Stimulated activated CD4-positive, alpha-beta T cell treated with anti-CD3 and anti-CD28 coated beads, Interleukin-1b, Interleukin-23, amount 100 ng/mL, for 24 hours (primary cell): ENCODE data around the gene PAM16.

ENCODE experiments used
- DNase-seq, 4 experiments: peaks; one replicate each; pipeline ENCODE4 v3.0.0-alpha.2; 2020; ENCODE audit warnings: low read depth in 4 of 4, low spot score in 1 of 4

Gene PAM16

DNA sequence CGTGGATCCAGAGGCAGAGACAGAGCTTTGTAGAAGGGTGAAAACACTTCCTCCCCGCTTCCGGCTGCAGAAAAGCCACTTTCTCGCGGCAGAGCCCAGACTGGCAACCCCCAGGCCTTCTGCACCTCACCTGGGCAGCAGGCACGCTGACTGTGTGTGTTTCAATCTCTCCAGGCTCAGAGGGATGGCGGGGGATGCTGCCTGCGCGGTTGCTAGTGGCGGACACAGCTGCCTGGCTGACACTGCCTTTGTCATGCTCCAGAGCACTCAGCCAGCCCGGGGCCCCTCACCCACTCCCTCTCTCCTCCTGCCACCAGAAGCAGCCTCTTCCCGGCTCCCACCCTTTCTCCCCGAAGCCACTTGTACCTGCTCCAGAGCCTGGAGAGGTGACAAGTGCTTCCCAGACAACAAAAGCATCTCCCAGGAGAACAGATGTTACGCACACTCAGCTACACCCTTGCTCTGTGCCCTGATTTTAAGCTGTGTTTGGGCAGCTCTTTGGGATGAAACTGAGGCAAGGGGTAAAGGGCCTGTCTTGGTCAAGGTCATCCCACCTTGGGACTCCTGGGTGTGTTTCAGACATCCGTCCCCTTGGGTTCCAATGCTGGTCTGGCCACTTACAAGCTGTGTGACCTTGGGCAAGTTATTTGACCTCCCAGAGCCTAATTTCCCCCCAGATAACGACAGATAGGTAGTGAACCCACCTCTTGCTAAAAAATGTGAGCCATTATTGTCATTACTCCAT is 44.5 kb downstream of the PAM16 start:
- no peak for DNase-seq

DNA sequence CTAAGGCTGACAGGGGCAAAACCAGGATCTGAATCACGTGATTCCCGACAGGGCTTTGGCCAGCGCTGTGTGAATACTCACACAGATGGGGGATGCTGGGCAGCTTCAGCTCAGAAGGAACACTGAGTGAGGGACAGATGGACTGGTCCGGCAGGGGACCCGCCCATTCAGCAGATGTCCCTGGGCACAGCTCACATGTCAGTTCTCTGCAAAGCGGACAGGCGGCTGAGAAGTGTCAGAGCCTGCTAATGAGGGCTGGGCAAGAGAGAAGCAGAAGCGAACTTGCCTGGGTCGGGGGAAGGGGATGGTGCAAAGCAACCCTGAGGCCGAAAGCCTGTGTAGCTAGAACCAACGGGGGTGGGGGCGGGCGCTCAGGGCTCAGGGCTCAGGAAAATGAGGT is 47.1 kb downstream of the PAM16 start:
- DNase-seq, result no peak

DNA sequence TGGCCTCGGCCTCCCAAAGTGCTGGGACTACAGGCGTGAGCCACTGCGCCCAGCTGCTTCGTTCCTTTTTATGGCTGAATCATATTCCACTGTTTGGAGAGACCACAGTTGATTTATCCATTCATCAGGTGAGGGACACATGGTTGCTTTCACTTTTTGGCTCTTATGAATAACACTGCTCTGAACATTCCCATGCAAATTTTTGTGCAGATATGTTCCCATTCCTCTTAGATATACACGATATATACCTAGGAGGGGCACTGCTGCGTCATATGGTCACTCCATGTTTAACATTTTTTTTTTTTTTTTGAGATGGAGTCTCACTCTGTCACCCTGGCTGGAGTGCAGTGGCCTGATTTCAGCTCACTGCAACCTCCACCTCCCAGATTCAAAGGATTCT is 49.2 kb downstream of the PAM16 start:
- no peak for DNase-seq

DNA sequence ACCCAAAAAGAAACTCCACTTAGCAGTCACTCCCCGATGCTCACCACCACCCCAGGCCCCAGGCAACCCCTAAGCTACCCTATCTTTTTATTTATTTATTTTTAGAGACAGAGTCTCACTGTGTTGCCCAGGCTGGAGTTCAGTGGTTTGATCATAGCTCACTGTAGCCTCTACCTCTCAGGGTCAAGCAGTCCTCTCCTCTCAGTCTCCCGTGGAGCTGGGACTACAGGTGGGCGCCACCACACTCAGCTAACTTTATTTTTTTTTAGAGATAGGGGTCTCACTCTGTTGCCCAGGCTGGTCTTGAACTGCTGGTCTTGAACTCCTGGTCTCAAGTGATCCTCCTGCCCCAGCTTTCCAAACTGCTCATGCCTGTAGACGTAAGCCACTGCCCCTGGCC is 49.9 kb downstream of the PAM16 start:
- no peak for DNase-seq

DNA sequence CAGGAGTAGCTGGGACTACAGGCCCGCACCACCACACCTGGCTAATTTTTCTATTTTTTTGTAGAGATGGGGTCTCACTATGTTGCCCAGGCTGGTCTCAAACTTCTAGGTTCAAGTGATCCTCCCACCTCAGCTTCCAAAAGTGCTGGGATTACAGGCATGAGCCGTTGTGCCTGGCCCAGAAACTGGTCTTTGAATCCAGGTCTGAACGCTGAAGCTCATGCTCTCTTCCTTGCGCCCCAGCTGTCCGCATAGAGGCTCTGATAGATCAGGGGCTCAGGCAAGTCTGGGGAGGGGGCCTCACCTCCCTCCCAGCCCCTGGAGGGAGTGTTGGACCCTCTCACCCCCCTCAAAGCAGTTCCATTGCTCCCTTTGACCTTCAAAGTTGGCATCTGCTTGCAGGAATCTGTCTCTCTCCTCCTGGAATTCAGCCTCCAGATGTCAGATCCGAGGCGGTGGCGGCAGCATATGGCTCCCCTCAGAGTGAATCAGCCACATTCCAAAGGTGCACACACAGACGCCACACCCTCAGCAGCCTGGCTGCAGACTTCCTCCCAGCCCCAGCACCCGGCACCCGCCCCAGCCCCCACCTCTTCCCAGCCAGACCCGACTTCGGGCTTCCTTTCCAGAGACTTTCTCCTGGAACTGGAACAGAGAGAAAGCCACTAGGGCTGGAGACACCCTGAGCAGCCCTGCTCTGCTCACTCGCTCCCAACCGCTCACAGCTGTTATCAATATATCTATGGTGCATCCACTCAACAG is 52.2 kb downstream of the PAM16 start:
- no peak for DNase-seq

DNA sequence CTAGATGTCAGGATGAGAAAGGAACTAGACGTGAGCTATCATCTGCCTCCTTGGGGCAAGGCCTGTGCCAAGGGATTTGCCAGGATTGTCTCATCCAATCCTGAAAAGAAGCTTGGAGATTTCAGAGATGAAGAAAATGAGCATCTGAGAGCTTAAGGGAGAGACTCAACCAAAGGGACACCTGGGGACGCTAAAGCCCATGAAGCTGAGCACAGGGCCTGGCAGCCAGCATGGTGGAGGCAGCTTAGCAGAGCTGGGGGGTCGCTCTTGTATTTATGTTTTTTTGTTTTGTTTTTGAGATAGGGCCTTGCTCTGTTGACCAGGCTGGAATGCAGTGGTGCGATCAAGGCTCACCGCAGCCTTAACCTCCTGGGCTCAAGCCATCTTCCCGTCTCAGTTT is 53.6 kb downstream of the PAM16 start:
- no peak for DNase-seq

DNA sequence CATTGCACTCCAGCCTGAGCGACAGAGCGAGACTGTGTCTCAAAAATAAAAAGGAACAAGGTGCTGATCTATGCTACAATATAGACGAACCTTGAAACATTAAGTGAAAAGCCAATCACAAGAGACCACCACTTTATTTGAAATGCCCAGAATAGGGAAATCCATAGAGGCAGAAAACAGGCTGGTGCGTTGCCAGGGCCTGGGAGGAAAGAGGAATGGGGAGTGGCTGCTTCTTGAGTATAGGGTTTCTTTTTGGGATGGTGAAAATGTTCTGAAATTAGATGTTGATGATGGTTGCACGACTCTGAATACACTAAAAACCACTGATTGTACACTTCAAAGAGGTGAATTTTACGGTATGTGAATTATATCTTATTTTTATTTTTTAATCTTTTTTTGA is 55.5 kb downstream of the PAM16 start:
- DNase-seq, result no peak

DNA sequence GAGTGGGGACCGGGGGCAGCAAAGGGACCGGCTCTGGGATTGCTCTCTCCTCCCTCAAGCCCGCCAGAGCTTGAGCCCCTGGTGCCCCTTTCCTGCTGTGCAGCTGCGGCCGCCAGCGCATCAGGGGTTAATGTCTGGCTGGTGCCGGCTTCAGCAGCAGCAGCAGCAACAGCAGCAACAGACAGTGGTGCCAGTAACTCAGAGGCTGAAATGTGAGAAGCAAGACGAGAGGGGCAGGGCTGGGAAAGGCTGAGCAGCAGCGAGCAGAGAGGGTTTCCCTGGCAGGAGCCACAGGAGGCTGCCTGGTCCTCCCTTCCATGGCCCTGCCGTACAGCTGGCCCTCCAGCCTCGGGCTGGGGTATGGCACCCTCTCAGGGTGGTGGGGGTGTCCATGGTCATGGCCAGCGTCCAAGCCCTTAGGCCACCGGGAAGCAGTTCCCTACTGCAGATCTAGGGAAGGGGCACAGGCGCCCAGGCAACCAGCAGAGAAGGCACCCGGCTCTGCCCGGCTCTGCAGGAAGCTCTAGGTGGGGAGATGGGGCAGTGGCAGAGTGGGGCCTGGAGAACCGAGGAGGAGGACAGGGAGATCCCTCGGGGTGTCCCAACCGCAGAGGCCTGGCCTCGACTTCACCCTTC is 57.2 kb downstream of the PAM16 start:
- no peak for DNase-seq

DNA sequence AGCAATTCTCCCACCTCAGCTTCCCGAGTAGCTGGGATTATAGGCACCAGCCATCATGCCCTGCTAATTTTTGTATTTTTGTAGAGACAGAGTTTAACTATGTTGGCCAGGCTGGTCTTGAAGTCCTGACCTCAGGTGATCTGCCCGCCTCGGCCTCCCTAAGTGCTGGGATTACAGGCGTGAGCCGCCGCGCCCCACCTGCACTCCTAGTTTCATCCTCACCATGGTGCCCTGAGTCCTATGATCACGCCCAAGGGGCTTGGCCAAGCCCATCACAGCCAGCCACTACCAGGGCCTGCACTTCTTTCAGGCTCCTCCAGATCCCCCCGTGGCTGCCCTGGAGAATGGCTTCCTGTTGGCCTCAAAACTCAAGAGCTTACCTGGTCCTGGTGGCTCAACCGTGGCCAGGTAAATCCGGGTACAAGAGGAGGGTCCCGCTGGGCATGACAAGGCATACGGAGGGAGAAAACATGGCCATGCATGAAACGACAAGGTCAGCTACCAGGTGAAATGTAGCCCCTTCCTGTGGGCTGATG is 57.9 kb downstream of the PAM16 start:
- no peak for DNase-seq

DNA sequence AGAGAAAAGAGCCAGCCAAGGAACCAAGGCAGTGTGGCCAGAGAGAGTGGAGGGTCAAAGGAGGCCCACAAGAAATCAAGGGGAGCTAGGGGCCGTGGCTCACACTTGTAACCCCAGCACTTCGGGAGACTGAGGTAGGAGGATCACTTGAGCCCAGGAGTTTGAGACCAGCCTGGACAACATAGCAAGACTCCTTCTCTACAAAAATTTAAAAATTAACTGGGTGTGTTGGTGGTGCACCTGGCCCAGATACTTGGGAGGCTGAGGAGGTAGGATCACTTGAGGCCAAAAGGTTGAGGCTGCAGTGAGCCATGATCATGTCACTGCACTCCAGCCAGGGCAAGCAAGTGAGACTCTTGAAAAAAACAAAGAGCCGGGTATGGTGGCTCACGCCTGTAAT is 59.4 kb downstream of the PAM16 start:
- no peak for DNase-seq
